SK-N-SH treated with all-trans-retinoic acid at 6 μM for 48 hours (cell line): ENCODE measurements around the gene MEI1.

Experiments used
- ATAC-seq: fragments of 200-7000 bp; cut with Tn5 transposase; 3 replicates; pipeline ENCODE4 v1.9.1; 2020; ENCODE audit warnings: mild to moderate bottlenecking, moderate library complexity
- ARNTL ChIP-seq: fragments of 450-650 bp; formaldehyde crosslinking; IDR thresholded peaks from 2 replicates; pipeline ENCODE4 v1.5.0; 2020; ENCODE audit warnings: low read depth, mild to moderate bottlenecking, moderate library complexity, borderline replicate concordance
- BACH2 ChIP-seq: fragments of 250-450 bp; sonication (Bioruptor Pico); IDR thresholded peaks from 2 replicates; pipeline ENCODE4 v1.9.0; 2021; ENCODE audit warnings: mild to moderate bottlenecking, borderline replicate concordance
- CSRNP3 ChIP-seq: fragments of 250-450 bp; sonication (Bioruptor Pico); IDR thresholded peaks from 2 replicates; pipeline ENCODE4 v1.5.1; 2021; ENCODE audit warnings: mild to moderate bottlenecking, moderate library complexity
- ESRRG ChIP-seq: fragments of 250-450 bp; sonication (Bioruptor Pico); IDR thresholded peaks from 2 replicates; pipeline ENCODE4 v1.6.1; 2021; ENCODE audit warnings: mild to moderate bottlenecking
- GLIS3 ChIP-seq: fragments of 250-450 bp; sonication (Bioruptor Pico); IDR thresholded peaks from 2 replicates; pipeline ENCODE4 v1.5.0; 2020; ENCODE audit warnings: mild to moderate bottlenecking, moderate library complexity
- ISL1 ChIP-seq: fragments of 250-450 bp; sonication (Bioruptor Pico); IDR thresholded peaks from 2 replicates; pipeline ENCODE4 v2.1.2; 2022; ENCODE audit warnings: mild to moderate bottlenecking, moderate library complexity
- PATZ1 ChIP-seq: fragments of 250-450 bp; sonication (Bioruptor Pico); IDR thresholded peaks from 2 replicates; pipeline ENCODE4 v1.8.0; 2020; ENCODE audit warnings: mild to moderate bottlenecking, moderate library complexity, borderline replicate concordance
- PPARA ChIP-seq: fragments of 250-450 bp; sonication (Bioruptor Pico); IDR thresholded peaks from 2 replicates; pipeline ENCODE4 v1.5.0; 2020; ENCODE audit warnings: mild to moderate bottlenecking, borderline replicate concordance
- RARB ChIP-seq: fragments of 250-450 bp; sonication (Bioruptor Pico); IDR thresholded peaks from 2 replicates; pipeline ENCODE4 v1.8.0; 2021; ENCODE audit warnings: mild to moderate bottlenecking, moderate library complexity
- SNAI2 ChIP-seq: fragments of 250-450 bp; sonication (Bioruptor Pico); IDR thresholded peaks from 2 replicates; pipeline ENCODE4 v1.5.0; 2020; ENCODE audit warnings: mild to moderate bottlenecking, moderate library complexity
- TCF4 ChIP-seq: fragments of 250-450 bp; sonication (Bioruptor Pico); IDR thresholded peaks from 2 replicates; pipeline ENCODE4 v1.8.0; 2021; ENCODE audit warnings: mild to moderate bottlenecking, moderate library complexity, borderline replicate concordance
- TOX ChIP-seq: fragments of 250-450 bp; sonication (Bioruptor Pico); IDR thresholded peaks from 2 replicates; pipeline ENCODE4 v1.8.0; 2021; ENCODE audit warnings: mild to moderate bottlenecking, moderate library complexity, borderline replicate concordance
- ZC3H10 ChIP-seq: fragments of 250-450 bp; sonication (Bioruptor Pico); IDR thresholded peaks from 2 replicates; pipeline ENCODE4 v1.5.1; 2021; ENCODE audit warnings: mild to moderate bottlenecking, moderate library complexity
- ZFP3 ChIP-seq: fragments of 250-450 bp; sonication (Bioruptor Pico); IDR thresholded peaks from 2 replicates; pipeline ENCODE4 v1.5.0; 2020; ENCODE audit warnings: mild to moderate bottlenecking, moderate library complexity
- ZFP30 ChIP-seq: fragments of 450-650 bp; formaldehyde crosslinking; IDR thresholded peaks from 2 replicates; pipeline ENCODE4 v1.5.0; 2022; ENCODE audit warnings: mild to moderate bottlenecking, moderate library complexity
- ZNF565 ChIP-seq: fragments of 450-650 bp; formaldehyde crosslinking; conservative IDR thresholded peaks from 2 replicates; pipeline ENCODE4 v1.5.0; 2020; ENCODE audit warnings: low read depth, mild to moderate bottlenecking, moderate library complexity
- ZNF70 ChIP-seq: fragments of 450-650 bp; formaldehyde crosslinking; IDR thresholded peaks from 2 replicates; pipeline ENCODE4 v1.5.0; 2020; ENCODE audit warnings: mild to moderate bottlenecking, moderate library complexity
- ZNF8 ChIP-seq: fragments of 450-650 bp; formaldehyde crosslinking; IDR thresholded peaks from 2 replicates; pipeline ENCODE4 v1.5.0; 2020; ENCODE audit warnings: mild to moderate bottlenecking, moderate library complexity
- TF ChIP-seq, protein P1 (sequence below): fragments of 250-450 bp; sonication (Bioruptor Pico); IDR thresholded peaks from 2 replicates; pipeline ENCODE4 v1.5.0; 2020; ENCODE audit warnings: mild to moderate bottlenecking, moderate library complexity
- TF ChIP-seq, protein P2 (sequence below): fragments of 250-450 bp; sonication (Bioruptor Pico); IDR thresholded peaks from 2 replicates; pipeline ENCODE4 v1.8.0; 2021; ENCODE audit warnings: low read depth, mild to moderate bottlenecking, moderate library complexity, borderline replicate concordance
- TF ChIP-seq, protein P3 (sequence below): fragments of 250-450 bp; sonication (Bioruptor Pico); IDR thresholded peaks from 2 replicates; pipeline ENCODE4 v1.5.1; 2020; ENCODE audit warnings: low read depth, mild to moderate bottlenecking, moderate library complexity

The MEI1 gene

DNA sequence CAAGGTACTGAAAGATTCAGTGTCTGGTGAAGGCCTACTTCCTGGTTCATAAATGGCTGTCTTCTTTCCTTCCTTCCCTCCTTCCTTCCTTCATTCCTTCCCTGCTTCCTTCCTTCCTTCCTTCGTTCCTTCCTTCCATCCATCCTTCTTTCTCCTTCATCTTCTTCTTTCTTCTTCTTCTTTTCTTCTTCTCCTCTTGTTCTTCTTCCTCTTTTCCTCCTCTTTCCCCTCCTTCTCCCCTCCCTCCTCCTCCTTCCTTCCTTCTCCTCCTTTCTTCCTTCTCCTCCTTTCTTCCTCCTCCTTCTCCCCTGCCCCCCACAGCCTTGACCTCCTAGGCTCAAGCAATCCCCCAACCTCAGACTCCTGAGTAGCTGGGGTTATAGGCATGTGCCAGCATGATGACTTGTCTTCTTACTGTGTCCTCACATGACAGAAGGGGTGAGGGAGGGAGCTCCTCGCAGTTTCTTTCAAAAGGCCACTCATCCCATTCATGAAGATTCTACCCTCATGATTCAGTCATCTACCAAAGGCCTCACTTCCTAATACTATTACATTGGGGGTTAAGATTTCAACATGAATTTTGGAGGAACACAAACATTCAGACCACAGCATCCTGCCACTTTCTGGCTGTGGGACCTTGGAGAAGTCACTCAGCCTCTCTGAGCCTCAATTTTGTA is 78.6 kb downstream of the MEI1 start:
- ATAC-seq = no peak

DNA sequence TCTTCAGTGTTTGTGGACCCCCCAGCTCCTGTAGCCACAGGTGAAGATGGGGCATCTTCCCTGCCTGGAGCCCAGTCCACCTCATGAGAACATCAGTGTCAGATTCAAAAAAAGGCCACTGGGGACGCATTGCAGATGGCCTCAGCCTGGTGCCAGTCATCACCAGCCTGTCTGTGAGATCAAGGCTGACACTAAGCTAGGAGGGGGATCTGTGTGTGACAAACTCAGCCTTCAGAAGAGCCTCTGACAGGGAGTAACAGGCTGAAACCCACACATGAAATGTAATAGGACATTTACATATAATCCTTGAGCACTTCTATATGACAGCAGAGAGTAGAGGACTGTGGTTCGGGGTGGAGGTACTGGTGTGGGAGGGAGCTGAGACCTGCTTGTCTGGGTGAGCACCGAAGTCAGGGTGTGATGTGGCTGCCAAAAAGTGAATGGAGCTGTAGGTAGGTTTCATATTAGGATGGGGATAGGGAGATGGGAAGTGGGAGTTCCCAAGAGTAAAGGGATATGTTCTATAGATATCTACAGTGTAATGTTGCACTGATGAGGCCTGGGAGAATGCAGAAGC is 80.7 kb downstream of the MEI1 start:
- TF ChIP-seq TCF4 (no peak), PATZ1 (CRISPR knock-in tag) (no peak), ZFP3 (CRISPR knock-in tag) (no peak), RARB (CRISPR knock-in tag) (no peak), CSRNP3 (no peak), PPARA (CRISPR knock-in tag) (no peak), ISL1 (CRISPR knock-in tag) (no peak), ZFP30 (no peak), SNAI2 (CRISPR knock-in tag) (no peak), TOX (no peak), GLIS3 (no peak), BACH2 (CRISPR knock-in tag) (no peak), ESRRG (CRISPR knock-in tag) (no peak), ARNTL (CRISPR knock-in tag) (no peak), ZC3H10 (no peak), ZNF8 (CRISPR knock-in tag) (no peak), ZNF565 (CRISPR knock-in tag) (no peak), ZNF70 (CRISPR knock-in tag) (no peak)
- TF ChIP-seq, protein P1, sequence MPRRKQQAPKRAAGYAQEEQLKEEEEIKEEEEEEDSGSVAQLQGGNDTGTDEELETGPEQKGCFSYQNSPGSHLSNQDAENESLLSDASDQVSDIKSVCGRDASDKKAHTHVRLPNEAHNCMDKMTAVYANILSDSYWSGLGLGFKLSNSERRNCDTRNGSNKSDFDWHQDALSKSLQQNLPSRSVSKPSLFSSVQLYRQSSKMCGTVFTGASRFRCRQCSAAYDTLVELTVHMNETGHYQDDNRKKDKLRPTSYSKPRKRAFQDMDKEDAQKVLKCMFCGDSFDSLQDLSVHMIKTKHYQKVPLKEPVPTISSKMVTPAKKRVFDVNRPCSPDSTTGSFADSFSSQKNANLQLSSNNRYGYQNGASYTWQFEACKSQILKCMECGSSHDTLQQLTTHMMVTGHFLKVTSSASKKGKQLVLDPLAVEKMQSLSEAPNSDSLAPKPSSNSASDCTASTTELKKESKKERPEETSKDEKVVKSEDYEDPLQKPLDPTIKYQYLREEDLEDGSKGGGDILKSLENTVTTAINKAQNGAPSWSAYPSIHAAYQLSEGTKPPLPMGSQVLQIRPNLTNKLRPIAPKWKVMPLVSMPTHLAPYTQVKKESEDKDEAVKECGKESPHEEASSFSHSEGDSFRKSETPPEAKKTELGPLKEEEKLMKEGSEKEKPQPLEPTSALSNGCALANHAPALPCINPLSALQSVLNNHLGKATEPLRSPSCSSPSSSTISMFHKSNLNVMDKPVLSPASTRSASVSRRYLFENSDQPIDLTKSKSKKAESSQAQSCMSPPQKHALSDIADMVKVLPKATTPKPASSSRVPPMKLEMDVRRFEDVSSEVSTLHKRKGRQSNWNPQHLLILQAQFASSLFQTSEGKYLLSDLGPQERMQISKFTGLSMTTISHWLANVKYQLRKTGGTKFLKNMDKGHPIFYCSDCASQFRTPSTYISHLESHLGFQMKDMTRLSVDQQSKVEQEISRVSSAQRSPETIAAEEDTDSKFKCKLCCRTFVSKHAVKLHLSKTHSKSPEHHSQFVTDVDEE (CRISPR knock-in tag) = no peak
- TF ChIP-seq, protein P2, sequence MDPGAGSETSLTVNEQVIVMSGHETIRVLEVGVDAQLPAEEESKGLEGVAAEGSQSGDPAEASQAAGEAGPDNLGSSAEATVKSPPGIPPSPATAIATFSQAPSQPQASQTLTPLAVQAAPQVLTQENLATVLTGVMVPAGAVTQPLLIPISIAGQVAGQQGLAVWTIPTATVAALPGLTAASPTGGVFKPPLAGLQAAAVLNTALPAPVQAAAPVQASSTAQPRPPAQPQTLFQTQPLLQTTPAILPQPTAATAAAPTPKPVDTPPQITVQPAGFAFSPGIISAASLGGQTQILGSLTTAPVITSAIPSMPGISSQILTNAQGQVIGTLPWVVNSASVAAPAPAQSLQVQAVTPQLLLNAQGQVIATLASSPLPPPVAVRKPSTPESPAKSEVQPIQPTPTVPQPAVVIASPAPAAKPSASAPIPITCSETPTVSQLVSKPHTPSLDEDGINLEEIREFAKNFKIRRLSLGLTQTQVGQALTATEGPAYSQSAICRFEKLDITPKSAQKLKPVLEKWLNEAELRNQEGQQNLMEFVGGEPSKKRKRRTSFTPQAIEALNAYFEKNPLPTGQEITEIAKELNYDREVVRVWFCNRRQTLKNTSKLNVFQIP (CRISPR knock-in tag) = no peak
- no peak for ATAC-seq

More for the DNA sequence above, 78.6 kb downstream of the MEI1 start:
- TF ChIP-seq BACH2 (CRISPR knock-in tag) (no peak), ZNF70 (CRISPR knock-in tag) (no peak), GLIS3 (no peak), PATZ1 (CRISPR knock-in tag) (no peak), ZNF8 (CRISPR knock-in tag) (no peak), ISL1 (CRISPR knock-in tag) (no peak), ZC3H10 (no peak), SNAI2 (CRISPR knock-in tag) (no peak), ESRRG (CRISPR knock-in tag) (no peak), PPARA (CRISPR knock-in tag) (no peak), ZFP3 (CRISPR knock-in tag) (no peak), ZFP30 (no peak), TOX (no peak)
- TF ChIP-seq, protein P3, sequence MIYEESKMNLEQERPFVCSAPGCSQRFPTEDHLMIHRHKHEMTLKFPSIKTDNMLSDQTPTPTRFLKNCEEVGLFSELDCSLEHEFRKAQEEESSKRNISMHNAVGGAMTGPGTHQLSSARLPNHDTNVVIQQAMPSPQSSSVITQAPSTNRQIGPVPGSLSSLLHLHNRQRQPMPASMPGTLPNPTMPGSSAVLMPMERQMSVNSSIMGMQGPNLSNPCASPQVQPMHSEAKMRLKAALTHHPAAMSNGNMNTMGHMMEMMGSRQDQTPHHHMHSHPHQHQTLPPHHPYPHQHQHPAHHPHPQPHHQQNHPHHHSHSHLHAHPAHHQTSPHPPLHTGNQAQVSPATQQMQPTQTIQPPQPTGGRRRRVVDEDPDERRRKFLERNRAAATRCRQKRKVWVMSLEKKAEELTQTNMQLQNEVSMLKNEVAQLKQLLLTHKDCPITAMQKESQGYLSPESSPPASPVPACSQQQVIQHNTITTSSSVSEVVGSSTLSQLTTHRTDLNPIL (CRISPR knock-in tag) = no peak
